K562 (cell line): ENCODE data around the gene MAN2A1. TPM values are rescaled to one million over a fixed set of nuclear protein-coding genes. Genes with fewer than 3 reads are reported as not detected.

Experiments
- ATAC-seq: fragments of 200-7000 bp; cut with Tn5 transposase; 3 replicates; pipeline ENCODE4 v1.9.1; 2020; ENCODE audit warnings: moderate library complexity
- BruUV-seq: library from RNA; stranded (reverse); fragments of 400-500 nt; replicated peaks from 2 replicates; lab custom pipeline; 2021; lab: Mats Ljungman, UMichigan
- CTCF ChIA-PET: fragments of 300-600 bp; formaldehyde crosslinking; extraction: SDS; loops from one replicate; lab custom pipeline; 2021; ENCODE audit warnings: low intra/inter-chr PET ratio; lab: Yijun Ruan, JAX
- POLR2A ChIA-PET: fragments of 300-600, 350-650 bp; sonication (Branson Sonifier 250); formaldehyde crosslinking; extraction: SDS; loops from one replicate; lab custom pipeline; 2021; ENCODE audit warnings: antibody characterized with exemption, inconsistent platforms; lab: Yijun Ruan, JAX
- DNase-seq, 4 experiments: peaks; one replicate each; pipeline versions ENCODE4 v3.0.0 to v3.0.0-alpha.2; 2011 to 2018; ENCODE audit warnings: low spot score in 3 of 4, mixed read lengths in 3 of 4; ENCODE audit errors: extremely low read depth in 1 of 4
- FAIRE-seq: peaks from 2 replicates; lab custom pipeline; 2011; peaks lifted over from hg19 to GRCh38; lab: Jason Lieb, UNC
- H2AFZ ChIP-seq: 2 replicates; pipeline ENCODE4 v1.6.0; 2011; ENCODE audit warnings: low read depth, low read length, control low read depth, inconsistent platforms
- H3K27ac ChIP-seq: fragments of 200-600 bp; 3 replicates; pipeline ENCODE4 v1.8.0; 2011; ENCODE audit warnings: low read depth, mild to moderate bottlenecking, control low read depth, inconsistent platforms, low read length, moderate library complexity, mixed read lengths; ENCODE audit errors: extremely low read depth
- H3K27me3 ChIP-seq, 2 experiments: fragments of 300-600 bp in 1 of 2; 2 replicates in 1 of 2; 3 replicates in 1 of 2; pipeline versions ENCODE4 v1.6.0 to v1.8.0; 2011; ENCODE audit warnings: inconsistent platforms in 2 of 2, low read length in 2 of 2, mild to moderate bottlenecking in 1 of 2, mixed read lengths in 1 of 2, moderate library complexity in 1 of 2; ENCODE audit not compliant: control insufficient read depth in 2 of 2, insufficient read depth in 2 of 2
- H3K36me3 ChIP-seq: fragments of 300-600 bp; 3 replicates; pipeline ENCODE4 v1.8.0; 2011; ENCODE audit warnings: mild to moderate bottlenecking, low read length, inconsistent platforms; ENCODE audit not compliant: control insufficient read depth, insufficient read depth
- H3K4me1 ChIP-seq, 2 experiments: fragments of 200-600 bp in 1 of 2; replicated peaks in 1 of 2; 2 replicates in 1 of 2; 3 replicates in 1 of 2; pipeline versions ENCODE4 v1.5.1 to v1.8.0; 2011; ENCODE audit warnings: inconsistent platforms in 2 of 2, low read length in 2 of 2, mild to moderate bottlenecking in 1 of 2, mixed read lengths in 1 of 2, moderate library complexity in 1 of 2; ENCODE audit not compliant: control insufficient read depth in 2 of 2, insufficient read depth in 2 of 2
- H3K4me2 ChIP-seq: 2 replicates; pipeline ENCODE4 v1.6.1; 2011; ENCODE audit warnings: low read length, control low read depth, inconsistent platforms, mixed read lengths; ENCODE audit not compliant: insufficient read depth
- H3K4me3 ChIP-seq: fragments of 200-600 bp; sonication (generic), shearing (Covaris generic); 2 replicates; pipeline ENCODE4 v1.5.1; 2016; ENCODE audit warnings: control low read depth, inconsistent platforms
- H3K79me2 ChIP-seq: fragments of 200-600 bp; 3 replicates; pipeline ENCODE4 v1.8.0; 2011; ENCODE audit warnings: low read length, inconsistent platforms; ENCODE audit not compliant: control insufficient read depth, insufficient read depth
- H3K9ac ChIP-seq, 2 experiments: 2 replicates each; pipeline versions ENCODE4 v1.6.0 to v1.6.1; 2011; ENCODE audit warnings: low read depth in 2 of 2, low read length in 2 of 2, control low read depth in 1 of 2, inconsistent platforms in 1 of 2, mild to moderate bottlenecking in 1 of 2, mixed read lengths in 1 of 2; ENCODE audit not compliant: insufficient read depth in 1 of 2
- H3K9me1 ChIP-seq: one replicate; pipeline ENCODE4 v1.6.0; 2011; ENCODE audit warnings: inconsistent platforms, mild to moderate bottlenecking, low read length, moderate library complexity; ENCODE audit not compliant: control insufficient read depth, insufficient read depth
- H3K9me3 ChIP-seq: replicated peaks from 2 replicates; pipeline ENCODE4 v1.5.1; 2011; ENCODE audit warnings: low read depth, low read length, inconsistent platforms; ENCODE audit not compliant: control insufficient read depth, insufficient read depth
- H4K20me1 ChIP-seq: replicated peaks from 2 replicates; pipeline ENCODE4 v1.6.1; 2011; ENCODE audit warnings: low read length, inconsistent platforms, mixed read lengths; ENCODE audit not compliant: control insufficient read depth, insufficient read depth
- CBX2 ChIP-seq: fragments of 200-600 bp; sonication (generic); IDR thresholded peaks from one replicate; pipeline ENCODE4 v1.6.1; 2012; ENCODE audit warnings: mild to moderate bottlenecking, low read length, inconsistent platforms; ENCODE audit not compliant: insufficient read depth, poor library complexity, severe bottlenecking
- DIDO1 ChIP-seq: fragments of 450-650 bp; IDR thresholded peaks from 2 replicates; pipeline ENCODE4 v1.6.1; 2016; ENCODE audit warnings: low read depth, missing biosample characterization, missing genetic modification characterization
- ZFP30 ChIP-seq: fragments of 250-450 bp; sonication (Bioruptor Pico); IDR thresholded peaks from 2 replicates; pipeline ENCODE4 v1.8.0; 2022; ENCODE audit warnings: moderate library complexity, mild to moderate bottlenecking, inconsistent platforms, borderline replicate concordance
- WGBS: fragments of 100-300 bp; shearing (Covaris generic); methylation state at CpG from one replicate; pipeline ENCODE4 v1.1.6; 2016; ENCODE audit warnings: low coverage, mixed read lengths; ENCODE audit not compliant: insufficient coverage; ENCODE audit errors: missing lambda C conversion rate; 5-methylcytosine and 5-hydroxymethylcytosine counted together
- in situ Hi-C: fragments of 300-500 bp; cut with MboI; formaldehyde crosslinking; loops from 4 replicates; pipeline ENCODE4 v1.15.0; 2018; ENCODE audit warnings: inconsistent platforms, mixed read lengths
- intact Hi-C: fragments of 100-400 bp; cut with micrococcal nuclease; formaldehyde crosslinking; loops from 2 replicates; pipeline ENCODE4 v1.14.2; 2022
- polyA plus RNA-seq, 8 experiments: library from polyadenylated mRNA; depleted of rRNA in 4 of 8; stranded (reverse) in 5 of 8; unstranded in 3 of 8; fragments of >200 nt; fragmentation: Nextera tagmentation in 2 of 8; fragmentation: Illumina TruSeq in 1 of 8; extraction: Ambion mirVana in 2 of 8; extraction: Trizol in 1 of 8; gene quantifications; 2 replicates each; pipeline versions ENCODE4 v1.2.1 to v1.2.3, GENCODE V29; 2011 to 2014; ENCODE audit warnings: inconsistent platforms in 1 of 8, missing spikeins in 1 of 8
- total RNA-seq, 7 experiments: library from RNA; depleted of rRNA in 6 of 7; stranded (reverse); fragments of >200 nt in 6 of 7; fragmentation: Illumina TruSeq in 2 of 7; extraction: Trizol in 2 of 7; gene quantifications; 2 replicates each; pipeline versions ENCODE4 v1.2.1 to v1.2.3, GENCODE V29; 2011 to 2021; ENCODE audit warnings: low replicate concordance in 1 of 7
- TF ChIP-seq, protein P1 (sequence below), 2 experiments: IDR thresholded peaks in 1 of 2; conservative IDR thresholded peaks in 1 of 2; 2 replicates each; pipeline ENCODE4 v1.6.1; 2016; ENCODE audit warnings: low read depth in 2 of 2, mild to moderate bottlenecking in 1 of 2, missing compliant biosample characterization in 1 of 2, missing genetic modification characterization in 1 of 2, moderate library complexity in 1 of 2
- TF ChIP-seq, protein P2 (sequence below): fragments of 450-650 bp; conservative IDR thresholded peaks from 2 replicates; pipeline ENCODE4 v1.6.1; 2016; ENCODE audit warnings: missing genetic modification characterization, low read depth, mild to moderate bottlenecking, control low read depth, missing compliant biosample characterization
- TF ChIP-seq, protein P3 (sequence below): fragments of 450-650 bp; formaldehyde crosslinking; IDR thresholded peaks from 2 replicates; pipeline ENCODE4 v1.4.0; 2022; ENCODE audit warnings: mild to moderate bottlenecking, moderate library complexity

MAN2A1 gene
- total and polyA plus RNA-seq, 9 of the 15 experiments (the other 6 are each of a cell fraction or from before 2014, with no cell fraction given), result 5.2 to 32.0 (median 19.8) TPM

DNA sequence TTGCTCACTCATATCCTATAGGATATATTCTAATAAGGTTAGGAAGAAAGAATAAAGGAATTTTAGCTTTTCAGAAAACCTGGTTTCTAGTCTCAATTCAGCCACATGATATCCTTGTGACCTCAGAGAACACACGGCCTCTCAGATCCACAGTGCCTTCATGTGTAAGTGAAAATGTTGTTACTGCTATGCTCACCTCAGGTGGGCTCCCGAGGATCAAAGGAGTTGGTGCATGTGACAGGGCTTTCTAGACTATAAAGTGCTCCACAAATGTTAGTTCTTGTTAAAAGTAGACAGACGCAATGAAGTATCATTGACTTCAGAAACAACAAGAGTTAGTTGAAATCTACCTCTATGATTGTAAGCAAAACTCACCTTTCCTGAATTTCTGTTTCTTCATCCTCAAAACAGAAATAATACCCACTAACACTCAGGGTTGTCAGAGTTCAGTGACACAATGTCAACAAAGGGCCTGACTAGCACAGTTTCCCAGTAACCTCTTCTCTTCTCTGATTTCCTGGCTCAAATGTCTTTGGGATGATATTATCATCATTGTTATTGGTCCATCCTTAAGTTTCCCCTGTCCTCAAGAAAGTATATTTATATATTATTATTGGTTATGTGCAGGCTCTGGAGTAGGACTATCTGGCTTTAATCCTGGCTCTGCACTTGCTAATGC is 36.0 kb upstream of the MAN2A1 start:
- 20% methylated on average over 3 of the region's 3 CpGs for WGBS
- H3K9me1 ChIP-seq, result no peaks in the 10 kb centered on the region
- no peaks in the 10 kb centered on the region for H3K9me3 ChIP-seq
- DNase-seq (no peak), FAIRE-seq (no peak), ATAC-seq (no peak)
- no peak overlapping the region for H3K9ac ChIP-seq
- H3K27me3 ChIP-seq, result no peaks in the 10 kb centered on the region
- H4K20me1 ChIP-seq, result no peaks in the 10 kb centered on the region
- TF ChIP-seq DIDO1 (tag), result no peak
- no peak for TF ChIP-seq ZFP30 (CRISPR knock-in tag)
- TF ChIP-seq CBX2, result no peak
- TF ChIP-seq, protein P1, sequence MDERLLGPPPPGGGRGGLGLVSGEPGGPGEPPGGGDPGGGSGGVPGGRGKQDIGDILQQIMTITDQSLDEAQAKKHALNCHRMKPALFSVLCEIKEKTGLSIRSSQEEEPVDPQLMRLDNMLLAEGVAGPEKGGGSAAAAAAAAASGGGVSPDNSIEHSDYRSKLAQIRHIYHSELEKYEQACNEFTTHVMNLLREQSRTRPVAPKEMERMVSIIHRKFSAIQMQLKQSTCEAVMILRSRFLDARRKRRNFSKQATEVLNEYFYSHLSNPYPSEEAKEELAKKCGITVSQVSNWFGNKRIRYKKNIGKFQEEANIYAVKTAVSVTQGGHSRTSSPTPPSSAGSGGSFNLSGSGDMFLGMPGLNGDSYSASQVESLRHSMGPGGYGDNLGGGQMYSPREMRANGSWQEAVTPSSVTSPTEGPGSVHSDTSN (CRISPR knock-in tag; IDR thresholded peaks at IDR 0.05; ENCODE audit: low read depth), result no peak
- TF ChIP-seq, protein P1 (tag; conservative IDR thresholded peaks at IDR 0.05; ENCODE audit: low read depth), result no peak
- TF ChIP-seq, protein P2, sequence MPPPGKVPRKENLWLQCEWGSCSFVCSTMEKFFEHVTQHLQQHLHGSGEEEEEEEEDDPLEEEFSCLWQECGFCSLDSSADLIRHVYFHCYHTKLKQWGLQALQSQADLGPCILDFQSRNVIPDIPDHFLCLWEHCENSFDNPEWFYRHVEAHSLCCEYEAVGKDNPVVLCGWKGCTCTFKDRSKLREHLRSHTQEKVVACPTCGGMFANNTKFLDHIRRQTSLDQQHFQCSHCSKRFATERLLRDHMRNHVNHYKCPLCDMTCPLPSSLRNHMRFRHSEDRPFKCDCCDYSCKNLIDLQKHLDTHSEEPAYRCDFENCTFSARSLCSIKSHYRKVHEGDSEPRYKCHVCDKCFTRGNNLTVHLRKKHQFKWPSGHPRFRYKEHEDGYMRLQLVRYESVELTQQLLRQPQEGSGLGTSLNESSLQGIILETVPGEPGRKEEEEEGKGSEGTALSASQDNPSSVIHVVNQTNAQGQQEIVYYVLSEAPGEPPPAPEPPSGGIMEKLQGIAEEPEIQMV (tag), result no peak
- TF ChIP-seq, protein P3, sequence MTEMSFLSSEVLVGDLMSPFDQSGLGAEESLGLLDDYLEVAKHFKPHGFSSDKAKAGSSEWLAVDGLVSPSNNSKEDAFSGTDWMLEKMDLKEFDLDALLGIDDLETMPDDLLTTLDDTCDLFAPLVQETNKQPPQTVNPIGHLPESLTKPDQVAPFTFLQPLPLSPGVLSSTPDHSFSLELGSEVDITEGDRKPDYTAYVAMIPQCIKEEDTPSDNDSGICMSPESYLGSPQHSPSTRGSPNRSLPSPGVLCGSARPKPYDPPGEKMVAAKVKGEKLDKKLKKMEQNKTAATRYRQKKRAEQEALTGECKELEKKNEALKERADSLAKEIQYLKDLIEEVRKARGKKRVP (CRISPR knock-in tag), result no peak
- H3K4me2 ChIP-seq, result no peak overlapping the region
- CTCF ChIA-PET, result no interaction called here
- no peak overlapping the region for H3K27ac ChIP-seq
- no peaks in the 10 kb centered on the region for H3K36me3 ChIP-seq
- intact Hi-C loops, result no loop called here
- no TSS peak for BruUV-seq
- in situ Hi-C loops, result no loop called here
- H3K4me1 ChIP-seq, result peaks cover 0 to 11% of the 10 kb centered on the region in 2 experiments; a peak in 4 of 5 replicates
- no peak overlapping the region for H2AFZ ChIP-seq
- POLR2A ChIA-PET, result no interaction called here
- no peaks in the 10 kb centered on the region for H3K79me2 ChIP-seq
- no peak overlapping the region for H3K4me3 ChIP-seq
